ENCODE measurements around the gene GPBAR1. TPM values are rescaled to one million over a fixed set of nuclear protein-coding genes. Genes with fewer than 3 reads are reported as not detected.
A peak's percentile ranks its signal among the peaks of the same experiment; 100 is the strongest.
"Not testable (repeated sequence)": the region's sequence is repeated elsewhere in the genome, so short reads cannot be mapped to it uniquely, and the experiment has no call there.

GPBAR1 gene
- polyA plus RNA-seq, 4 donors = 1.4 to 3.0 (median 2.0) TPM

DNA sequence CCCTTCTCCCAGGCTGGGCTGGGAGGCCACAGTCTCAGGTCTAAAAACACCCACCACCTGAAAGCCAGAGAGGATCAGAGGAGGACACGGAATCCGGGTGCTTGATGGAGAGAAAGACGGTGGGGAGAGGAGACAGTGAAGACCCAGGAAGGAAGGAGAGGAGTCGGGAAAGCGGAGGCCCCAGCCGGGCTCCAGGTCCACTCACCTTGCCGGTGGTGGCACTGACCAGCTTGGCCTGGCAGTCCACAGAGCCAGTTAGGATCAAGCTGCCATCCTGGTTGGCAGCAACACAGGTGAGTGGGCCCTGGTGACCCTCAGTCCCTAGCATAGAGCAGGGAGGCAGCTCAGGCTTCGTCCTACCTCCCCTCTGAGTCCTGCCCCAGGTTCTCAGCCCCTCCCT, 4.8 kb downstream of the GPBAR1 start:
- no peak for DNase-seq (ENCODE audit: low read depth in 4 of 4, low spot score in 2 of 4)

DNA sequence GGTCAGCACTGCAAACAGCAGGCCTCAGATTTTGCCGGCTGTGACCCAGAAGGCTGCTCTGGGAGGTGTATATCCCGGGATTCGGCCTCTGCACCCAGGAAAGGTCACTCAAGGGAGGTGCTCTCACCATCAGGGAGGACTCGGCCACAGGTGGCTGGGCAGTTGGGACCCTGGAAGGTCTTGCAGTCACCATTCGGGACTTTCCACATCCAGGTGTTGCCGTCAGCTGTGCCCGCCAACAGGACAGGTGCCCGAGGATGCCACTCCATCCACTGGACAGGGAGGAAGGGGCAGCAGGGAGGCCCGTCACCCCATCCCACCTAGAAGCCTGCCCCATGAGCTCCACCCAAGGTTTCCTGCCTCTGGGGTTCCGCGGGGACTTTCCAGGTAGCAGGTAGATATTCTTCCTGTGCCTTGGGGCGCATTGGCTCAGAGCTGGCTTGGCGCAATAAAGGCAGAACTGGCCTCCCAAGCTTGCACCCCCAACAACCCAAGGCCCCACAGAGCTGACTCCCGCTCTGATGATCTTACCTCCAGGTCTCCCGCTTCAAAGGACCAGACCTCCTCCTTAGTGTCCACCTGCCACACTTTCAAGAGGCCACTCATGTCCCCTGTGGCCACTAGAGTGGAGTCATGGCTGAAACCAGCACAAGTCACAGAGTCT, 5.6 kb downstream of the GPBAR1 start:
- no peak for DNase-seq (ENCODE audit: low read depth in 4 of 4, low spot score in 2 of 4)

DNA sequence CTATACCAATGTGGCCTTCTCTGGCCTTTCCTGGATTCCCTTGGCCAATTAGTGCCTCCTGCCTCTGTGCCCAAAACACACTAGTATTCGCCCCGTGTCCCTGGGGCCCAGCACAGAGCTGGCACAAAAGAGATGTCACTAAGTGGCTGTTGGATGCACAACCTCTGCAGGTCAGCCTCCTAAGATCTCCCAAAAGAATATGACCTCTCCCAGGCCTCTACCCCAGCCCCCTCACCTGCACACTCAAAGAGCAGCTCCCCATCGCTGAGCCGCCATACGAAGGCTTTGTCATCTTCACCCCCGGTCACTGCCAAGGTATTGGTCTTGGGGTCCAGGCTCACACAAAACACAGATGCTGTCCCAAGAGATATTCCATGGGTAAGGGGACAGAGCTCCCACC, 6.4 kb downstream of the GPBAR1 start:
- no peak for DNase-seq (ENCODE audit: low read depth in 4 of 4, low spot score in 2 of 4)

DNA sequence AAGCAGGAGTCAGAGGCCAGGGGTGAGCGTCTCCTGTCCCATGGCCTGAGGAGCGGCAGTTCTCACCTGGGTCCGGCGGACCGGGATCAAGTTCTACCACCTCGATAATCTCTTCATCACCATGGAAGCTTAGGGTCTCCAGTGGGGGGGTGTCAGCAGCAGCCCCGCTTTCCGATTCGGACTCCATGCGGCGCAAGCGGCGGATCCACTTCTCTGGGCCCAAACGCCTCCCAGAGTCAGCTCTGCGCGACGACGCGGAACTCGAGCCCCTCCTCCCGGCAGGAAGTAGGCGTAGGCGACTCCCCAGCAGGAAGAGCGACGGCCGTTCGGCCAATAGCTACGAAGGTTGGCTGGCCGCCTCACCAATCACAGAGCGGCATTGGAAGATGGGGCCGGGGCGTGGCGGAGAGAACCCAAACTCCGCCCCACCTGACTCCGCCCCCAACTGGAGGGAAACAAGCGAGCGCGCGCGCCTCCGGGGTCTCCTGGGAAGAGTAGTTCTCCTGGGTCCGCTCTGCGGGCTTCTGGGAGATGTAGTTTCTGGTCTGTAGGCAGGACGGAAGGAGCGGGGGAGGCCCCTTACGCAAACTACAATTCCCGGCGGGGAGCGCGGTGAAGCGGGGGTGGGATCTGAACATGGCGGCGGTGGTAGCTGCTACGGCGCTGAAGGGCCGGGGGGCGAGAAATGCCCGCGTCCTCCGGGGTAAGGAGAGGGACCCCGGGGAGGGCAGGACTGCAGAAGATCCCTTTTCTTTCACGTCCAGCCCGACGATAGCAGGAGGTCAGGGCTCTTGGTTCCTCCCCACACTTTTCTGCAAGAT, 9.3 kb downstream of the GPBAR1 start, which contains the start of the genes AAMP and PNKD:
Gene AAMP, minus strand, starts transcription at position 238 of the 821 bp plus-strand sequence. Its CDS starts 51 bp downstream, at position 187.
Gene PNKD, plus strand, starts transcription at position 620 of the 821 bp plus-strand sequence. Its CDS starts 17 bp downstream, at position 637.
- DNase-seq (ENCODE audit: low read depth in 4 of 4, low spot score in 2 of 4) = peak; percentile 99 to 100 (median 100)

DNA sequence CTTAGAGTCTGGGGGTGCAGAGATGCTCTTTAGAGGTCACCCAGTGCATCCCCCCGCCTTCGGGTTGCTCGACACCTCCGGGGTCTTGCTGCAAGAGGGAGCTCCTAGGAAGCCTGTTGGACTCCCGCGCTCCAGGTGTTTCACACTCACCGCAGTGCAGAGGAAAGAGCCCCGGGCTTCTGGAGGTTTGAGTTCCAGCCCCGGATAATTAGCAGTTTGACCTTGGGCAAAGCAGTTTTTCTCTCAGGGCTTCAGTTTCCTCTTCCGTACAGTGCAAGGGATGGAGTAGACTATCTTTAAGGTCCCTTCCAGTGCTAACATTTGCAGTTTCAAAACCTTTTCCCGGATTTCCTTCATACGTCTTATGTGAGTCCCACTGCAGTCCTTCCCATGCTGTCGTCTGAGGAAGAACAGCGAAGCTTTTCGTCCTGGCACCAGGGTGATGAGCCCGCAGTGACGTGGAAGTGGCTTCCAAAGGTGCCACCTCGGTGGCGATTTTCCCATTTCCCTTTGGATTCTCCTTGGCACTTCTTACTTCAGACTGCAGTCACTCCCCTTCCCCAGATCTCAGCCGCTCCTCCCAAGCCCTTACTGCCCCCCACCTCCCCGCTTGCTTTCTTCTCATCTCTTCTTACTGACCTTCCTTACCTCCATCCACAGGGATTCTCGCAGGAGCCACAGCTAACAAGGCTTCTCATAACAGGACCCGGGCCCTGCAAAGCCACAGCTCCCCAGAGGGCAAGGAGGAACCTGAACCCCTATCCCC, 10.1 kb downstream of the GPBAR1 start:
- no peak for DNase-seq (ENCODE audit: low read depth in 4 of 4, low spot score in 2 of 4)

DNA sequence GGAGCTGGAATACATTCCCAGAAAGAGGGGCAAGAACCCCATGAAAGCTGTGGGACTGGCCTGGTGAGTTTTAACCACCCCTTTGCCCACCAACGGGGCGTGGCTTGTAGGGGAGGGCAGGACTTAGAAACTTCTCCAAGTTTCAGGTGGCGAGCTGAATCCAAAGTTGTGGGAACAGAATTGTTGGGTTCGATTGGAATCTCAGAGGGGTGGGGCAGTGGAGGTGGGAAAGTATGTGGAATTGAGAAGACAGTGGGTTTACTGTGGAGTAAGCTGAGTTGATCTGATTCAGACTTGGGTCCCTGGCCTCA, 10.6 kb downstream of the GPBAR1 start:
- no peak for DNase-seq (ENCODE audit: low read depth in 4 of 4, low spot score in 2 of 4)

DNA sequence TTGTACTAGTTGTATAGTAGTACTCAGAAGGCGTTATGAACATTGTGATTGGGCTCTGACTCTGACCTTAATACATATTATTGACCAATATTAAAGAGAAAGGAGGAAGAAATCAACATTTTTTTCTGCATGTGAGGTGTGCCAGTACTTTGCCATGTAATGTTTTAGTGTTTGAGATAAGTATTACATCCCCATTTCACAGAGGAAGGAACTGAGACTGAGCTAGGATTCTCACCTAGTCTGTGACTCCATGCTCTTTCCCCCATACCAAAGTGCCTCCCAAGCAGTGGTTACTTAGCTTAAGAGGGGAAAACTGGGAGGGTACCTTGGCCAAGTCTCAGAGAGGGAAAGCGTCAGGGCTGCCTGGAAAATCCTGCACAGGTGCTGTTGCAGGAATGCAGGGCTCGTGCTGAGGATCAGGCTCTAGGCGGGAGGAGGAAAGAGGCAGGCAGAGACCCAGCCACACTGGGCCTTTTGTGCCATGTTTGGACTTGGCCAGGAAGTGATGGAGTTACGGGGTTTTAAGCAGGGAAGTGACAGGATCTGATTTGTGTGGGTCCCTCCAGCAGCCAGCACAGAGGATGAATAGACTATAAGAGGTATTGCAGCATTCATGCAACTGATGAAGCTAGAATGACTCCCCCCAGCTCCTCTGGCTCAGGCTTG, 11.2 kb downstream of the GPBAR1 start:
- no peak for DNase-seq (ENCODE audit: low read depth in 4 of 4, low spot score in 2 of 4)

DNA sequence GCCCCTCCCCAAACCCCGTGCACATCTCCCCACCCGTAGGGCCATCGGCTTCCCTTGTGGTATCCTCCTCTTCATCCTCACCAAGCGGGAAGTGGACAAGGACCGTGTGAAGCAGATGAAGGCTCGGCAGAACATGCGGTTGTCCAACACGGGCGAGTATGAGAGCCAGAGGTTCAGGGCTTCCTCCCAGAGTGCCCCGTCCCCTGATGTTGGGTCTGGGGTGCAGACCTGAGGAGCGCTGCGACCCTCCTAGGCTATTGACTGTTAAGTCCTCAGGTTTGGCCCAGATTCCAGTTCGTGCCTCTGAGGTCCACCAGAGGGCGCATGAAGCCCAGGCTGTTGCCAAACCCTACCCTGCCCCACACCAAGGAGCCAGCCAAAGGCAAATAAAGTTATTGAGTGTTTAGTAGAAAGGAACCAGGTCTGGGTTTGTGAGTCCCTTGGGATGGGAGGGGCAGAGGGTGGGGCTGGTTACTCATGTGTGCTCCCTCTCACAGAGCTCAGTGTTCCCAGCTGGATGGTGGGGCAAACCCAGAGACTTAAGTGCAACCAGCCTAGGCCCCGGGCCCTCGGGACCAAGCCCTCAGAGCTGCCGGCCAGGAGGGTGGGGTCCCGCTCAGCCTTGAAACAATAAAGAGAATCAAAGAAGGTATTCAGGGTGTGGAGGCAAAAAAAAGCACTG, 11.9 kb downstream of the GPBAR1 start:
- no peak for DNase-seq (ENCODE audit: low read depth in 4 of 4, low spot score in 2 of 4)

DNA sequence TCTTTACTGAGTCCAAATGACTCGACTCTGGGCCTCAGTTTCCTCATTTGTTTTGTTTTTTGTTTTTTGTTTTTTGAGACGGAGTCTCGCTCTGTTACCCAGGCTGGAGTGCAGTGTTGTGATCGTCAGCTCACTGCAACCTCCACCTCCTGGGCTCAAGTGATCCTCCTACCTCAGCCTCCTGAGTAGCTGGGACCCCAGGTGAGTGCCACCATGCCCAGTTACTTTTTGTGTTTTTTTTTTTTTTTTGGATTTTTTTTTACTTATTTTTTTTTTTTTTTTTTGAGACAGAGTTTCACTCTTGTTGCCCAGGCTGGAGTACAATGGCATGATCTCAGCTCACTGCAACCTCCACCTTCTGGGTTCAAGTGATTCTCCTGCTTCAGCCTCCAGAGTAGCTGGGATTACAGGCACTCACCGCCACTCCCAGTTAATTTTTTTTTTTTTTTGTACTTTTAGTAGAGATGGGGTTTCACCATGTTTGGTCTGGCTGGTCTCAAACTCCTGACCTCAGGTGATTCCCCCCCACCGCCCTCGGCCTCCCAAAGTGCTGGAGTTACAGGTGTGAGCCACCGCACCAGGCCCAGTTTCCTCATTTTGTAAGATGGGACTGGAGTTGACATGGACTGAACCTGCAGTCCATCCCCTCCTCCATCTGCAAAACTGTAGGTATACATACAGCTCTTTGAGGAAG, 12.5 kb downstream of the GPBAR1 start:
- DNase-seq (ENCODE audit: low read depth in 4 of 4, low spot score in 2 of 4) = not testable (repeated sequence)

DNA sequence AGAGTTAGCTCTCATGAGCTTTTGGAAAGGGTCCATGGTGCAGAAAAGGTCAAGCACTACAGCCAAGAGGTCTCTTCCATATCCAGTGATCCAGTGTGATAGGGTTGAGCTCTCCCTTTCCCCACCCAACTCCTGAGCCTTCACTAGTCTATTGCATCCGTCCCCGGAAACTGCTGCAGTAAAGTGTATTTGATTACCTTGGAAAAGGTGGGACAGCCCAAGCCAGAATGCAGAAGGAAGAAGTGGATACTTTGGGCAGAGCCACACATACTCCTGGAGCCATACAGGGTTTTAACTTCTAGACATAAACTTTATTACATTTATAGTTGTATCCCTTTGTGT, 13.1 kb downstream of the GPBAR1 start:
- no peak for DNase-seq (ENCODE audit: low read depth in 4 of 4, low spot score in 2 of 4)

DNA sequence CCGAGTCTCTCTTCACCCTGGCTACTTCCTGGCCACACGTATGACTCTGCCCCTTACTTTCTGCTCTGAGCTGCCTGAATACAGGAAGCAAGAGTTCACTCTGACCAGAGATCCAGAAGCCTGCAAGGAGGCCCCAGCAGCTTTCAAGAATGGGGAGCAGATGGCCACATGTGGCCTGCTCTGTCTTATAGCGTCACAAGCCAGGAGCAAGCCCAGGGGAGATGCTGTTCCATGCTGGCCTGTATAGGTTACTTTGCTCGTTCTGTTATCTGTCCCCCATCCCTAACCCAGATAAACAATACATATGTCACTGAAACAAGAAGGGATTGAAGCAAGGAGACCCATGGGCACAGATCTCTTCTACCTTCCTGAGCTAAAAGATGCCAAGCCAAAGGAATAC, 13.8 kb downstream of the GPBAR1 start:
- no peak for DNase-seq (ENCODE audit: low read depth in 4 of 4, low spot score in 2 of 4)

DNA sequence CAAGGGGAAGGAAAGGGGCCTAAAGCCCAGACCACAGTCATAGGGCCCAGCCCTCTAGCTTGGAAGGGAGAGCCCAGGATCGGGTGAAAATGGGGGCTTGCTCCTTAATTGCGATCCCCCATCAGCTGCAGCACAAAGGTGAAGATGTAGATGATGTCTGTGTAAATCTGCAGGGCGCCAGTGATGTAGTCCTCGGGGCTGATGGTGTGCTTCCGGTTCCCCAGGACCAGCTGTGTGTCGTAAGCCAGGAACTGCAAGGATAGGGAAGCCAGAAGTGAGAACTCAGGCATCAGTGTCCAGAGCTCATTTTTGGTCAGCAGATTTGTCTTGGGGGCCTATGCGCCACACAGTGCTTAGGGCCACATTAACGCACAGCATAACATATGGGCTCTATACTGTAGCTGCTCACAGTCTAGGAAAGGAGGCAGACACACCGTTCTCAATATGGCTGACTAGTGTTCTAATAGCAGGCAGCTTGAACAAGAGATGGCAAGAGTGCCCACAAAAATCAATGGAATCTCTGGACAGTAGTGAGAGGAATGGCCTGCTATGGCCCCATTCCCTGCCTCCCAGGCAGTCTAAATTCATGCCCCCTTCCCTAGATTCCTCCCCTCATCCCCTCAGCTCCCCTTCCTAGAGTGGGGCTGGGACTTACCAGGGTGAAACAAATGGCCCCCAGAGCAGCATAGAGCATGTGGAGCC, 14.7 kb downstream of the GPBAR1 start:
- DNase-seq (ENCODE audit: low read depth in 4 of 4, low spot score in 2 of 4) = no peak

DNA sequence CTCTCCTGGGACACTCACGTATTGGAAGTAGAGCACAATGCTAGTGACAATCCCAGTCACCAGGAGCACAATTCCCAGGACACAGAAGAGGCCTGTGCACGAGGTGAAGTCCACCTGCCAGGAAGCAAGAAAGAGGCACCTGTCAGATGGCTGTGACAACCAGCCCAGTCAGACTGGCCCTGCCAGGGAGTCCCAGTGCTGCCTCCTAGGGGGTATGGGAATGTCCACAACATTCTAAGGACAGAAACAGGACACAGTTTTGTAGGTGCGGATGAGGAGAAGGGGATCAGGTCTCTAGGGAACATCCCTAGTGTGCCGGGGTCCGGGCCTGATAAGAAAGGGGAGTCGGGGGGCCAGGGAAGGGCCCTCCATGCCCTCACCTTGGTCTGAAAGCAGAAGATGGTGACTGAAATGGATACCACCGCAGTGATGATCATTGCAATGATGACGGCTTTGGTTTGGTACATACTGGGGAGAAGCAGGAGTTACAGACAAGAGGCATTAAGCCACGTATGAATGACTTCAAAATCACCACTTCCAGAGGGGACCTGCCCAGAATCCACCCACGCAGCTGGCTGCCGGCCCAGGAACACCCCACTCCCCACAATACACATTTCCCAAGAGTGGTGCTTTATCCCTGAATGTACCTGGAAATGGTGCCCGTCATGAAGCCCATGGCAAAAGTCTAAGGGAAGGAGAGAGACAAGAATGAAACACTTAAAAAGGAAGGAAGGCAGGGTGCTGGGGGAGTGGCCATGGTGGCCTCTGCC, 16.4 kb downstream of the GPBAR1 start:
- no peak for DNase-seq (ENCODE audit: low read depth in 4 of 4, low spot score in 2 of 4)

DNA sequence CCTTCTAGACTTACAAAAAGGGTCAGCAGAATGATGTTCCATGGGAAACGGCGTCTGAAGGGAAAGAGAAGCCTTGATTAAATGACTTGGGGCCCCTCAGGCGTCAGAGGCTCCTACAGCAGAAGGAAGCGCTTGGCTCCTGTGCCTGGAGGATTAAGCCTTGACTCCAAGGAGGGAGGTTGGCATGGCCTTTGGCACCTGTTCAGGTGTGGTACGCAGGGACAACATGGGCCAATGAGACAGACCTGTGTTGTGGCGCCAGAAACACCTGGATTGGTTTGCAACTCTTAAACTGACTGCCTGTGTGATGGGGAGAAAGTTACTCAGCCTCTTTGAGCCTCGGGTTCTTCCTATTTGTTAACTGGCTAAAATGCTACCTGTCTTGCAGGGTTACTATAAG, 17.1 kb downstream of the GPBAR1 start:
- no peak for DNase-seq (ENCODE audit: low read depth in 4 of 4, low spot score in 2 of 4)

DNA sequence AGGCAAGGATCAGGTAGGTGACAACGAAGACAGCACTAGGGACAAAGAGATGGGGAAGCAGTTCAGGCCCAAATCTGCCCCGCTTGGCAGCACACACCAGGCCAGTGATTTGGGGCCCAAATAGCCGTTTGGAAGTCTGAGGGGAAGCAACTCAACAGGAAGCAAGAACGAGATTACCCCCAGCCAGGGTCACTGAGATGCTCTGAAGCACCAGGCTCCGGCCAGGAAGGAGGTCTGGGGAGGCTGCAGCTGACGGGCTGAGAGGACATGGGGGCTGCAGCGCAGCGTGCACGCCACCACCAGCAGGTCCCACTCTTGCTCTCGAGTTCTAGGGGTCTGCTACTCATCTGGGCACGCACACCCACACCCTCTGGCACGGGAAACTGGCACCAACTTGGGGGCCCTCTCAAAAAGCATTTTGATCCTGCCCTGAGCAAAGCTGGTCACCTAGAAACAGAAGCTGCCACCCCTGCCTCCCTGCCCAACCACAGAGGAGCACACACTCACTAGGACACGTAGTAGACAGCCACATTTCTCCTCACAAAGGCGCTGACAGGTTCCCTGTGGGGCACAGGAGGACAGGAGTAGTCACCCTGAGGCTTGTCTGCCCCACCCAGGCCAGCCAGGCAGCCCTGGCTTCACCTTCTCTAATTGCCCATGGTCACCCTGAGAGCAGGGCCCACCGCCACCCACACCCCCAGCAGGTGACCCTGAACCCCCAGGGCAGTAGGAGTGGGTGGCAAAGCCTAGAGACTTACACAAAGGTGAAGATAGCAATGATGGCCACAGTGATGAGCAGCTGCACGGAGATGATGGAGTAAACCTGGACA, 17.9 kb downstream of the GPBAR1 start:
- DNase-seq (ENCODE audit: low read depth in 4 of 4, low spot score in 2 of 4) = no peak

DNA sequence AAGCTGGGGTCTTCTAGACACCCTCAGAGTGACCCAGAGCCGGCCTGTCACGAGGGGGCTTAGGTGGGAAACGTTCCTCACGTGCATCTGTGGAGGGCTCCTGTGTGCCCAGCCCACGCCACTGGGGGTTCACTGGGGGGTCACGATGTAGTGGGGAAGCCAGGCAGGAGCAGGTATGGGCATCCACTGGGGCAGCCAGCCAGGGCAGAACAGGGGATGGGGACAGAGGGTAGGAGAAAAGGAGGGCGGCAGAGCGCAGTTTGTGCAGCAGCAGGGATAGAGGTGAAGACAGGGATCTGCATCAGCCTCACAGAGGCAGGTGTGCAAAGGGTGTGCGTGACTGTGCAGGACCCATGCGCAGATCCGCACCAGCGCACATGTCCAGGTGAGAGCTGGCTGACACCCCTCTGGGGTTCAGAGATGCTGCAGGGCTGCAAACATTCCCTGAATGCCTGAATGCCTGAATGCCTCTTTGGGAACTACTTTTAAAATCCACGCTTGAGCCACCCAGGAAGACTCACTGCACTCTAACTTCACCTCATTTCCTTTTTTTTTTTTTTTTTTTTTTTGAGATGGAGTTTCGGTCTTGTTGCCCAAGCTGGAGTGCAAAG, 19.6 kb downstream of the GPBAR1 start:
- DNase-seq (ENCODE audit: low read depth in 4 of 4, low spot score in 2 of 4) = no peak

DNA sequence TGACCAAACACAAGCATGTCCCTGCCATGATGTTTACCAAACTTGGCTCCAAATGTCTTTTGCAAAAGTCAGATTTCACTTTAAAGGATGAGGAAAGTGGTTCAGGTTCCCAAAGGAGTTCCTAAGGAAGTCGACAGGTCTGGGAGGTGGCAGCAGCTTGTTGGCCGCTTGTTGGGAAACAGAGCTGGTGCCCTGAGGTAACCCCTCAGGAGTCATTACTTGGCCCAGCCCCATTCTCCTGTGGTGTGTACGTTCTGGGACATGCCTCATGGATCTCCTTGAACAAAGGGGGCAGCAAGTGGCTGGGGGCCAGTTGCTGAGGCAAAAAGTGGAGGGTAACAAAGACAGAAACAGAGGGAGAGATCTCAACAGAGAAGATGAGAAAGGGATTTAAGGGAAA, 20.6 kb downstream of the GPBAR1 start:
- no peak for DNase-seq (ENCODE audit: low read depth in 4 of 4, low spot score in 2 of 4)
